ENCODE results near the gene FAM193A.

The FAM193A gene

DNA sequence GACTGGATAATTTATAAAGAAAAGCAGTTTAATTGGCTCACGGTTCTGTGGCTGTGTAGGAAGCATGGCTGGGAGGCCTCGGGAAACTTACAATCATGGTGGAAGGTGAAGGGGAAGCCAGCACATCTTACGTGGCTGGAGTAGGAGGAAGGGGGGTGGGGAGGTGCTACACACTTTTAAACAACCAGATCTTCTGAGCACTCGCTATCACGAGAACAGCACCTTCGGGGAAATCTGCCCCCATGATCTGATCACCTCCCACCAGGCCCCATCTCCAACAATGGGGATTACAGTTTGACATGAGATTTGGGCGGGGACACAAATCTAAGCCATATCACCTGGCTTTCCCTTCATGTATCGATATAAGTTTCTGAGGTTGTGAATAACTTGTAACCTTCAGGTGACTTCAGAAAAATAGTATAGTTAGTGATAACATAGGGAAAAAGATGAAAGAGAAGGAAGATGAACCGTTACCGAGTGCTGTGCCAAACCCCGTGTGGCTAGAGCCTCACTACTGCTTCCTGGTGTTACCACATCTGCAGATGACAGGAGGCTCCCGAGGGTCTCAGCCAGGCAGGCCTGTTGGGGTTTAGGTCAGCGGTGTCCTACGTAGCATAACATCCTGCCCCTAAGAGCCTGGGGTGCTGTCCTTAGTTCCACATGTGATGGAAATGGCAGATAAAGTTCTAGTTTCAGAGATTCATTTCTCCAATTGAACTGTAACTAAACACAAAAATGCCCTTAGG, 116.1 kb downstream of the FAM193A start:
- in situ Hi-C loops (cut with MboI; ENCODE audit: low sequenced_read_pairs, unreplicated experiment), result no loop called here
- TF ChIP-seq, protein P1, sequence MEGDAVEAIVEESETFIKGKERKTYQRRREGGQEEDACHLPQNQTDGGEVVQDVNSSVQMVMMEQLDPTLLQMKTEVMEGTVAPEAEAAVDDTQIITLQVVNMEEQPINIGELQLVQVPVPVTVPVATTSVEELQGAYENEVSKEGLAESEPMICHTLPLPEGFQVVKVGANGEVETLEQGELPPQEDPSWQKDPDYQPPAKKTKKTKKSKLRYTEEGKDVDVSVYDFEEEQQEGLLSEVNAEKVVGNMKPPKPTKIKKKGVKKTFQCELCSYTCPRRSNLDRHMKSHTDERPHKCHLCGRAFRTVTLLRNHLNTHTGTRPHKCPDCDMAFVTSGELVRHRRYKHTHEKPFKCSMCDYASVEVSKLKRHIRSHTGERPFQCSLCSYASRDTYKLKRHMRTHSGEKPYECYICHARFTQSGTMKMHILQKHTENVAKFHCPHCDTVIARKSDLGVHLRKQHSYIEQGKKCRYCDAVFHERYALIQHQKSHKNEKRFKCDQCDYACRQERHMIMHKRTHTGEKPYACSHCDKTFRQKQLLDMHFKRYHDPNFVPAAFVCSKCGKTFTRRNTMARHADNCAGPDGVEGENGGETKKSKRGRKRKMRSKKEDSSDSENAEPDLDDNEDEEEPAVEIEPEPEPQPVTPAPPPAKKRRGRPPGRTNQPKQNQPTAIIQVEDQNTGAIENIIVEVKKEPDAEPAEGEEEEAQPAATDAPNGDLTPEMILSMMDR (IDR thresholded peaks at IDR 0.05; ENCODE audit: borderline replicate concordance, control extremely low read depth, extremely low read depth, insufficient read depth, missing control alignments), result no peak
- DNase-seq (ENCODE audit: low spot score), result no peak

DNA sequence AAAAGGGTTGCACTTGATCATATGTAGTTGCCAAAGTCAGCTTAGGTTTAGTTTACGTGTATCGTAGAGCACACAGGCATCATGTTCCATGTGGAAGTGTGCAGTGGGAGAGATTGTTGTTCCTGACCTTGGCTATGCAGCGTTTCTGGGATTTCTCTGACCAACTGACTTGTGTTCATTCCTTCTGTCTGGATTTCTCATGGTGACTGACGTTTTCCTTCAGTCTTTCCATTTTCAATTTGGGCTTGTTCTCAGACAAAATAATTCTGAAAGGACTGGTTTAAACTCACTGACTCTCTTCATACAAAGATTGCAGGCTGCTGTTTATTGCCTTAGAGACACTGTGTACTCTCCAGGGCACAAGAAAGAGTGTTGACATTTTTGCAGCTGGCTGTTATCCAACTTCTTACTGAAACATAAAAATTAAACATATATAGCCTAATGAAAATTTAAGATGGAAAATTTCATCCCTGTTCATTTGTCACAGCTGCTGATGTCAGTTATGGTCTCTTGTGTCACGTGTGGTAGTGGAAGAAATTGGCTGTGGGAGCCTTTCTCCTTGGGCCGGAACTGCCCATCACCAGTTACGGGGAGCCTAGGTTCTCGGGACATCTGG, 124.3 kb downstream of the FAM193A start:
- in situ Hi-C loops (cut with MboI; ENCODE audit: low sequenced_read_pairs, unreplicated experiment), result no loop called here
- TF ChIP-seq, protein P1 (IDR thresholded peaks at IDR 0.05; ENCODE audit: borderline replicate concordance, control extremely low read depth, extremely low read depth, insufficient read depth, missing control alignments), result no peak
- DNase-seq (ENCODE audit: low spot score), result no peak

GRCh38 chr4:2662598-2662997, 126.2 kb downstream of the FAM193A start:
- DNase-seq (ENCODE audit: low spot score), result no peak
- in situ Hi-C loops (cut with MboI; ENCODE audit: low sequenced_read_pairs, unreplicated experiment), result no loop called here
- TF ChIP-seq, protein P1 (IDR thresholded peaks at IDR 0.05; ENCODE audit: borderline replicate concordance, control extremely low read depth, extremely low read depth, insufficient read depth, missing control alignments), result no peak

- in situ Hi-C loops (cut with MboI; ENCODE audit: low sequenced_read_pairs, unreplicated experiment), result no loop called here
- DNase-seq (ENCODE audit: low spot score), result no peak
Observed at GRCh38 chr4:2663275-2663674, 126.8 kb downstream of the FAM193A start.

GRCh38 chr4:2666722-2667247, 130.3 kb downstream of the FAM193A start:
- TF ChIP-seq, protein P1 (IDR thresholded peaks at IDR 0.05; ENCODE audit: borderline replicate concordance, control extremely low read depth, extremely low read depth, insufficient read depth, missing control alignments), result no peak
- DNase-seq (ENCODE audit: low spot score), result no peak
- in situ Hi-C loops (cut with MboI; ENCODE audit: low sequenced_read_pairs, unreplicated experiment), result no loop called here

More at GRCh38 chr4:2663275-2663674, 126.8 kb downstream of the FAM193A start:
- TF ChIP-seq, protein P1 (IDR thresholded peaks at IDR 0.05; ENCODE audit: borderline replicate concordance, control extremely low read depth, extremely low read depth, insufficient read depth, missing control alignments), result no peak

GRCh38 chr4:2667428-2667827, 131.0 kb downstream of the FAM193A start:
- DNase-seq (ENCODE audit: low spot score), result no peak
- TF ChIP-seq, protein P1 (IDR thresholded peaks at IDR 0.05; ENCODE audit: borderline replicate concordance, control extremely low read depth, extremely low read depth, insufficient read depth, missing control alignments), result no peak
- in situ Hi-C loops (cut with MboI; ENCODE audit: low sequenced_read_pairs, unreplicated experiment), result no loop called here

Data from GM13976 (cell line).